ENCODE results near the gene HPN.

DNA sequence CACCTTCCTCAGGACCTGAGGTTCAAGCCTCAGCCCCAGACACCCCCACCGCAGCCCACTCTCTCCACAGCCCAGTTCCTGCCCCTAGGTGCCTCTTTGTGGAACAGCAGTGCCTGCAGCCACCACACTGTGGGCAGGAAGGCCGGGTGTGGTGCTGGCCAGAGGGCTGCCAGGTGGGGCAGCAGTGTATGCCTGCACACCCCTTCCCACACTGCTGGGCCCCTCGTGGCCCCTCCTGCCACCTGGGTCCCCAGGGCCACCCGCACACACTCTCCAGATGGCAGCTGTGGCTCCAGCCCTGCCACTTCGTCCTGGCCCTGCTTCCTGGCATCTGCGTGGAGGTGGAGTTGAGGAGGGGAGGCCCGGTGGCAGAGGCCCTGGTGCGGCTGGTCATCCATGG lies 35.1 kb downstream of the HPN start:
- TF ChIP-seq, protein P1, sequence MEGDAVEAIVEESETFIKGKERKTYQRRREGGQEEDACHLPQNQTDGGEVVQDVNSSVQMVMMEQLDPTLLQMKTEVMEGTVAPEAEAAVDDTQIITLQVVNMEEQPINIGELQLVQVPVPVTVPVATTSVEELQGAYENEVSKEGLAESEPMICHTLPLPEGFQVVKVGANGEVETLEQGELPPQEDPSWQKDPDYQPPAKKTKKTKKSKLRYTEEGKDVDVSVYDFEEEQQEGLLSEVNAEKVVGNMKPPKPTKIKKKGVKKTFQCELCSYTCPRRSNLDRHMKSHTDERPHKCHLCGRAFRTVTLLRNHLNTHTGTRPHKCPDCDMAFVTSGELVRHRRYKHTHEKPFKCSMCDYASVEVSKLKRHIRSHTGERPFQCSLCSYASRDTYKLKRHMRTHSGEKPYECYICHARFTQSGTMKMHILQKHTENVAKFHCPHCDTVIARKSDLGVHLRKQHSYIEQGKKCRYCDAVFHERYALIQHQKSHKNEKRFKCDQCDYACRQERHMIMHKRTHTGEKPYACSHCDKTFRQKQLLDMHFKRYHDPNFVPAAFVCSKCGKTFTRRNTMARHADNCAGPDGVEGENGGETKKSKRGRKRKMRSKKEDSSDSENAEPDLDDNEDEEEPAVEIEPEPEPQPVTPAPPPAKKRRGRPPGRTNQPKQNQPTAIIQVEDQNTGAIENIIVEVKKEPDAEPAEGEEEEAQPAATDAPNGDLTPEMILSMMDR (IDR thresholded peaks at IDR 0.05): no peak
- no peak for TF ChIP-seq POLR2A (IDR thresholded peaks at IDR 0.05)

All from suprapubic skin (tissue), 3 donors.